Endodermal cell (in vitro differentiated cells): ENCODE results near the gene YLPM1. TPM values are rescaled to one million over a fixed set of nuclear protein-coding genes. Genes with fewer than 3 reads are reported as not detected.

Source experiments
- DNase-seq: peaks from one replicate; pipeline ENCODE4 v3.0.0-alpha.2; 2017
- H3K27ac ChIP-seq: 2 replicates; pipeline ENCODE4 v1.5.1; 2013; ENCODE audit warnings: mild to moderate bottlenecking, low read depth, low read length, moderate library complexity
- H3K27me3 ChIP-seq: 2 replicates; pipeline ENCODE4 v1.6.1; 2013; ENCODE audit warnings: mild to moderate bottlenecking, low read length, moderate library complexity; ENCODE audit not compliant: insufficient read depth, control insufficient read depth, poor library complexity, severe bottlenecking
- H3K36me3 ChIP-seq: 2 replicates; pipeline ENCODE4 v1.7.0; 2013; ENCODE audit warnings: mild to moderate bottlenecking, low read length, moderate library complexity; ENCODE audit not compliant: control insufficient read depth, insufficient read depth
- H3K4me1 ChIP-seq: one replicate; pipeline ENCODE4 v1.7.0; 2013; ENCODE audit warnings: low read length; ENCODE audit not compliant: control insufficient read depth, insufficient read depth
- H3K4me3 ChIP-seq: 2 replicates; pipeline ENCODE4 v1.5.1; 2013; ENCODE audit warnings: mild to moderate bottlenecking, low read length, moderate library complexity
- H3K9ac ChIP-seq: 2 replicates; pipeline ENCODE4 v1.6.1; 2013; ENCODE audit warnings: mild to moderate bottlenecking, low read length, moderate library complexity; ENCODE audit not compliant: poor library complexity, severe bottlenecking; ENCODE audit errors: extremely low read depth
- H3K9me3 ChIP-seq: 2 replicates; pipeline ENCODE4 v1.6.1; 2013; ENCODE audit warnings: mild to moderate bottlenecking, low read length, moderate library complexity; ENCODE audit not compliant: control insufficient read depth
- H3K27ac Mint-ChIP-seq: 2 replicates; pipeline ENCODE4 v1.8.0; 2020; ENCODE audit warnings: mixed read lengths
- H3K27me3 Mint-ChIP-seq: 2 replicates; pipeline ENCODE4 v1.8.0; 2021; ENCODE audit warnings: mild to moderate bottlenecking, mixed read lengths; ENCODE audit not compliant: insufficient read depth
- H3K36me3 Mint-ChIP-seq: 2 replicates; pipeline ENCODE4 v1.8.0; 2020; ENCODE audit warnings: low read depth, mixed read lengths
- H3K4me1 Mint-ChIP-seq: 2 replicates; pipeline ENCODE4 v1.8.0; 2020; ENCODE audit warnings: mixed read lengths
- H3K4me3 Mint-ChIP-seq: 2 replicates; pipeline ENCODE4 v1.8.0; 2020; ENCODE audit warnings: mild to moderate bottlenecking, moderate library complexity, mixed read lengths
- H3K9me3 Mint-ChIP-seq: 2 replicates; pipeline ENCODE4 v1.8.0; 2020; ENCODE audit warnings: mild to moderate bottlenecking, mixed read lengths
- CTCF ChIP-seq: fragments of 200-600 bp; sonication (generic); conservative IDR thresholded peaks from 2 replicates; pipeline ENCODE4 v1.5.0; 2021; ENCODE audit warnings: antibody characterized with exemption, mild to moderate bottlenecking
- WGBS, 2 experiments: methylation state at CpG; one replicate each; pipeline versions ENCODE4 v1.1.5 to v1.1.7; 2013; ENCODE audit warnings: missing lambda C conversion rate in 2 of 2, mixed read lengths in 1 of 2; ENCODE audit not compliant: insufficient coverage in 1 of 2, insufficient read length in 1 of 2; 5-methylcytosine and 5-hydroxymethylcytosine counted together
- total RNA-seq, 2 donors: library from RNA; stranded (reverse); fragmentation: NEBNext Ultra II Directional in 1 of 2; extraction: Animal tissue kit (Norgen Biotek cat#: 25700) in 1 of 2; gene quantifications; 2 replicates in 1 of 2; 3 replicates in 1 of 2; pipeline ENCODE4 v1.2.1, GENCODE V29; 2021

The YLPM1 gene
- total RNA-seq, 2 donors from 2014 or later = 75.2 to 76.2 TPM

DNA sequence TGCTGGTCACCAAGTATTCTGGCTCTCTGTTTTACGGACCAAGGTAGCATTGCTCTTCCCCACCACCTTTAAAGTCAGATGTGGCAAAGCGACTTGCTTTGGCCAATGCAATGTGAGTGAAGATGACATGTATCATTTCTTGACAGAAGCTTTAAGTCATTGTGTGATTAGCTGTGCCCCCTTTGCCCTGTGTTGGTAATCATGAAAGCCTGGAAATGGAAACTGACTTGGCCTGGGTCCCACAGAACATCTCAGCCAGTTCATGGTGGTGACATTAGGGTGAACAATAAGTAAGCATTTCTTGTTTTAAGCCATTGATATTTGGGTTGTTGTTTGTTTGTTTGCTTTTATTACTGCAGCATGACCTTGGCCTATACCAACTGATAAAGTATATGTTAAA is 15.9 kb upstream of the YLPM1 start:
- Mint-ChIP-seq H3K27ac (no peak overlapping the region), H3K4me3 (no peak overlapping the region), H3K27me3 (peaks cover 11% of the 10 kb centered on the region)

DNA sequence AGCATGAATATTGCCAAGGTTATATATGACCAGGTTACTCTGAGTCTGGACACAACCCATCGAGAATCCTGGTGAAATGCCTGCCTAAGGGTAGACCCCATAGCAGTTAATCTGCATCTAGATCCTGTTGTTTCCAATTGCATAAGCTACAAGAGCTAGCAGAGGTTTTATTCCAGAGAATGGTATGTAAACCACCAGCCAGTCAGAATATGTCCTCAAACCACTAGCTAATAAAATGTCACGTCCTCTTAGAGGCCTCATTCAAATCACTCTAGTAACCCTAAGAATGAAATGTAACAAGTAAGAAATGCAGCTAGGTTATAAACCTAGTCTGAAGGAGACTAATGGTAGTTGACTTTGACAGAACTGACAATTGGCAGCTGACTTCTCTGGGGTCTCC is 9.0 kb upstream of the YLPM1 start:
- Histone ChIP-seq H3K36me3 (no peaks in the 10 kb centered on the region), H3K4me1 (no peaks in the 10 kb centered on the region), H3K27me3 (no peaks in the 10 kb centered on the region), H3K9me3 (peaks cover 10% of the 10 kb centered on the region), H3K4me3 (no peak overlapping the region), H3K9ac (no peak overlapping the region), H3K27ac (no peak overlapping the region)
- H3K4me1 Mint-ChIP-seq = no peaks in the 10 kb centered on the region
- peaks cover 20% of the 10 kb centered on the region for H3K9me3 Mint-ChIP-seq
- H3K27ac Mint-ChIP-seq = no peak overlapping the region
- peaks cover 4% of the 10 kb centered on the region for H3K27me3 Mint-ChIP-seq
- H3K4me3 Mint-ChIP-seq = no peak overlapping the region
- DNase-seq = no peak
- TF ChIP-seq CTCF = no peak
- WGBS, 2 experiments = 93 to 100% methylated on average over 1 to 2 of the region's 2 CpGs
- H3K36me3 Mint-ChIP-seq = peaks cover 9% of the 10 kb centered on the region

More for the DNA sequence above, 15.9 kb upstream of the YLPM1 start:
- Histone ChIP-seq H3K9ac (no peak overlapping the region), H3K4me1 (no peaks in the 10 kb centered on the region), H3K27me3 (no peaks in the 10 kb centered on the region), H3K4me3 (no peak overlapping the region), H3K9me3 (no peaks in the 10 kb centered on the region), H3K27ac (no peak overlapping the region), H3K36me3 (no peaks in the 10 kb centered on the region)
- no peak for DNase-seq
- peaks cover 8% of the 10 kb centered on the region for H3K9me3 Mint-ChIP-seq
- TF ChIP-seq CTCF = no peak
- no peaks in the 10 kb centered on the region for H3K4me1 Mint-ChIP-seq
- WGBS, 2 experiments = 92 to 100% methylated on average over 1 to 2 of the region's 2 CpGs
- peaks cover 1% of the 10 kb centered on the region for H3K36me3 Mint-ChIP-seq

DNA sequence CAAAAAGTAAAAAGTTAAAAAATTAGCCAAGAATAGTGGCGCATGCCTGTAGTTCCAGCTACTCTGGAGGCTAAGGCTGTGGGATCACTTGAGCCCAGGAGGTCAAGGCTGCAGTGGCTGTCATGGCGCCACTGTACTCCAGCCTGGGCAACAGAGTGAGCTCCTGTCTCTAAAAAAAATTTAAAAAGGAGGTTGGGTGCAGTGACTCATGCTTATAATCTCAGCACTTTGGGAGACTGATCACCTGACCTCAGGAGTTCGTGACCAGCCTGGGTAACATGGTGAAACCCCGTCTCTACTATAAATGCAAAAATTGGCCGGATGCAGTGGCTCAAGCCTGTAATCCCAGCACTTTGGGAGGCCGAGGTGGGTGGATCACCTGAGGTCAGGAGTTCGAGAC is 8.2 kb upstream of the YLPM1 start:
- peaks cover 20% of the 10 kb centered on the region for H3K9me3 Mint-ChIP-seq
- no peaks in the 10 kb centered on the region for H3K4me1 Mint-ChIP-seq

More for the DNA sequence above, 8.2 kb upstream of the YLPM1 start:
- H3K9me3 ChIP-seq = peaks cover 10% of the 10 kb centered on the region
- Mint-ChIP-seq H3K27me3 (peaks cover 10% of the 10 kb centered on the region), H3K27ac (no peak overlapping the region), H3K4me3 (no peak overlapping the region), H3K36me3 (peaks cover 9% of the 10 kb centered on the region)
- H3K27me3 ChIP-seq = no peaks in the 10 kb centered on the region
- no peak overlapping the region for H3K9ac ChIP-seq
- no peak for TF ChIP-seq CTCF
- no peak overlapping the region for H3K27ac ChIP-seq
- H3K4me3 ChIP-seq = no peak overlapping the region
- no peaks in the 10 kb centered on the region for H3K4me1 ChIP-seq
- no peaks in the 10 kb centered on the region for H3K36me3 ChIP-seq
- 90 to 94% methylated on average over 7 of the region's 7 CpGs for WGBS, 2 experiments
- DNase-seq = no peak
